GM12891 (cell line): ENCODE measurements around the gene NUCKS1.

ENCODE experiments used
- PAX5 ChIP-seq: IDR thresholded peaks from 2 replicates; pipeline ENCODE4 v1.6.1; 2011; ENCODE audit warnings: low read length, moderate library complexity, mild to moderate bottlenecking; ENCODE audit not compliant: insufficient read depth, severe bottlenecking
- POLR2A ChIP-seq: IDR thresholded peaks from 2 replicates; pipeline ENCODE4 v1.6.1; 2011; ENCODE audit warnings: low read depth, low read length, control low read depth
- POLR2AphosphoS5 ChIP-seq: IDR thresholded peaks from 2 replicates; pipeline ENCODE4 v1.6.1; 2011; ENCODE audit warnings: low read depth, low read length, control low read depth

GRCh38 chr1:205703072-205703471, 46.9 kb downstream of the NUCKS1 start:
- no peak for TF ChIP-seq PAX5
- TF ChIP-seq POLR2A = no peak
- TF ChIP-seq POLR2AphosphoS5 = no peak
